HepG2 (cell line): ENCODE results near the gene FAF1. TPM values are rescaled to one million over a fixed set of nuclear protein-coding genes. Genes with fewer than 3 reads are reported as not detected.

Experiments
- ARID4A ChIP-seq: sonication (generic); formaldehyde crosslinking; IDR thresholded peaks from 2 replicates; pipeline ENCODE4 v1.5.0; 2020; ENCODE audit warnings: mild to moderate bottlenecking, missing genetic modification reagents, borderline replicate concordance
- CREM ChIP-seq, 2 experiments: sonication (generic) in 1 of 2; formaldehyde crosslinking in 1 of 2; IDR thresholded peaks; 2 replicates each; pipeline versions ENCODE4 v1.4.0 to v1.6.1; 2016 to 2020; ENCODE audit warnings: antibody characterized with exemption in 1 of 2, mild to moderate bottlenecking in 1 of 2, missing genetic modification reagents in 1 of 2
- FOSL2 ChIP-seq: sonication (generic); formaldehyde crosslinking; IDR thresholded peaks from 2 replicates; pipeline ENCODE4 v1.4.0; 2020; ENCODE audit warnings: missing genetic modification reagents
- HDAC1 ChIP-seq: sonication (generic); formaldehyde crosslinking; IDR thresholded peaks from 2 replicates; pipeline ENCODE4 v1.5.1; 2020; ENCODE audit warnings: mild to moderate bottlenecking, missing genetic modification reagents
- MED1 ChIP-seq: sonication (generic); formaldehyde crosslinking; IDR thresholded peaks from 2 replicates; pipeline ENCODE4 v1.4.0; 2020; ENCODE audit warnings: missing genetic modification reagents
- RFX1 ChIP-seq: fragments of 450-650 bp; IDR thresholded peaks from 2 replicates; pipeline ENCODE4 v1.6.1; 2017
- SMARCC2 ChIP-seq: fragments of 450-650 bp; IDR thresholded peaks from 2 replicates; pipeline ENCODE4 v1.6.1; 2017; ENCODE audit warnings: antibody characterized with exemption, mild to moderate bottlenecking
- TRIM24 ChIP-seq: sonication (generic); formaldehyde crosslinking; IDR thresholded peaks from 2 replicates; pipeline ENCODE4 v1.8.0; 2022; ENCODE audit warnings: mild to moderate bottlenecking, missing genetic modification reagents
- ZKSCAN8 ChIP-seq: IDR thresholded peaks from 2 replicates; pipeline ENCODE4 v1.6.1; 2016; ENCODE audit warnings: borderline replicate concordance, missing genetic modification reagents, missing compliant biosample characterization
- ZNF142 ChIP-seq: sonication (generic); formaldehyde crosslinking; IDR thresholded peaks from 2 replicates; pipeline ENCODE4 v1.4.0; 2020; ENCODE audit warnings: missing genetic modification reagents
- ZNF275 ChIP-seq: sonication (generic); formaldehyde crosslinking; IDR thresholded peaks from 2 replicates; pipeline ENCODE4 v1.8.0; 2022; ENCODE audit warnings: missing genetic modification reagents, mild to moderate bottlenecking, inconsistent platforms, borderline replicate concordance
- ZNF530 ChIP-seq: sonication (generic); formaldehyde crosslinking; IDR thresholded peaks from 2 replicates; pipeline ENCODE4 v1.5.0; 2020; ENCODE audit warnings: low read depth, mild to moderate bottlenecking, missing genetic modification reagents
- ZNF710 ChIP-seq: sonication (generic); formaldehyde crosslinking; IDR thresholded peaks from 2 replicates; pipeline ENCODE4 v1.5.0; 2020; ENCODE audit warnings: mild to moderate bottlenecking, missing genetic modification reagents, borderline replicate concordance
- ZNF772 ChIP-seq: sonication (generic); formaldehyde crosslinking; IDR thresholded peaks from 2 replicates; pipeline ENCODE4 v1.5.0; 2020; ENCODE audit warnings: mild to moderate bottlenecking, missing genetic modification reagents
- ZNF788 ChIP-seq: sonication (generic); formaldehyde crosslinking; IDR thresholded peaks from 2 replicates; pipeline ENCODE4 v1.5.0; 2020; ENCODE audit warnings: mild to moderate bottlenecking, missing genetic modification reagents, borderline replicate concordance
- polyA plus RNA-seq, 8 experiments: library from polyadenylated mRNA; depleted of rRNA in 3 of 8; stranded (reverse) in 7 of 8; unstranded in 1 of 8; fragments of >200 nt; fragmentation: Illumina TruSeq in 4 of 8; extraction: Trizol in 4 of 8; gene quantifications; 2 replicates each; pipeline versions ENCODE4 v1.2.1 to v1.2.3, GENCODE V29; 2011 to 2016; ENCODE audit warnings: low read depth in 4 of 8, missing spikeins in 1 of 8, mixed read lengths in 1 of 8; ENCODE audit not compliant: insufficient read depth in 1 of 8
- total RNA-seq, 5 experiments: library from RNA; depleted of rRNA; stranded (reverse); fragments of >200 nt; fragmentation: Illumina TruSeq; extraction: Trizol; gene quantifications; 2 replicates each; pipeline ENCODE4 v1.2.3, GENCODE V29; 2016; ENCODE audit warnings: low read depth in 1 of 5

Gene FAF1
- total and polyA plus RNA-seq, 2 of the 13 experiments (the other 11 are each of a cell fraction or from before 2014, with no cell fraction given): 19.4 to 63.3 TPM

GRCh38 chr1:50527249-50527986, 432.6 kb downstream of the FAF1 start (continued):
- peak; percentile 70; the same call in 1 of the 2 replicates for TF ChIP-seq ZNF142 (CRISPR knock-in tag)
- no peak for TF ChIP-seq RFX1
- peak; percentile 36; the same call in 1 of the 2 replicates for TF ChIP-seq CREM (IDR thresholded peaks at IDR 0.05)
- no peak for TF ChIP-seq CREM (CRISPR knock-in tag; IDR thresholded peaks at IDR 0.05)
- peak; percentile 100 for TF ChIP-seq ZNF710 (CRISPR knock-in tag)
- TF ChIP-seq ZNF788 (CRISPR knock-in tag): peak; percentile 64; the same call in 1 of the 2 replicates
- peak; percentile 67 for TF ChIP-seq FOSL2
- peak; percentile 44; the same call in 1 of the 2 replicates for TF ChIP-seq HDAC1
- TF ChIP-seq ZNF772 (CRISPR knock-in tag): 0 out of 2 replicates have a peak, but pooled peaks have one; percentile 27
- TF ChIP-seq ZNF275 (CRISPR knock-in tag): peak; percentile 36; the same call in 1 of the 2 replicates
- TF ChIP-seq SMARCC2: no peak
- 0 out of 2 replicates have a peak, but pooled peaks have one; percentile 40 for TF ChIP-seq ARID4A (CRISPR knock-in tag)
- peak; percentile 44; the same call in 1 of the 2 replicates for TF ChIP-seq MED1
- no peak for TF ChIP-seq ZKSCAN8 (CRISPR knock-in tag)
- 0 out of 2 replicates have a peak, but pooled peaks have one; percentile 44 for TF ChIP-seq TRIM24 (CRISPR knock-in tag)
- TF ChIP-seq ZNF530: no peak
